Subcutaneous abdominal adipose tissue (tissue), 5 donors: Measurements from ENCODE around the gene UBE2S.

Experiments
- H3K27ac ChIP-seq: one replicate; pipeline ENCODE4 v1.7.0; 2013; ENCODE audit warnings: low read depth, mild to moderate bottlenecking, inconsistent platforms, low read length, moderate library complexity
- H3K27me3 ChIP-seq, 5 donors: one replicate each; pipeline ENCODE4 v1.7.0; 2013; ENCODE audit warnings: low read length in 5 of 5, inconsistent platforms in 1 of 5; ENCODE audit not compliant: control insufficient read depth in 5 of 5, insufficient read depth in 4 of 5
- H3K36me3 ChIP-seq, 5 donors: one replicate each; pipeline ENCODE4 v1.7.0; 2013; ENCODE audit warnings: low read length in 5 of 5; ENCODE audit not compliant: control insufficient read depth in 5 of 5, insufficient read depth in 5 of 5
- H3K4me1 ChIP-seq, 5 donors: one replicate each; pipeline ENCODE4 v1.7.0; 2013; ENCODE audit warnings: low read length in 5 of 5, mild to moderate bottlenecking in 3 of 5, moderate library complexity in 1 of 5; ENCODE audit not compliant: control insufficient read depth in 5 of 5, insufficient read depth in 5 of 5
- H3K4me3 ChIP-seq, 5 donors: one replicate each; pipeline ENCODE4 v1.7.0; 2013; ENCODE audit warnings: low read length in 5 of 5, low read depth in 1 of 5
- H3K9ac ChIP-seq, 5 donors: one replicate each; pipeline ENCODE4 v1.7.0; 2013; ENCODE audit warnings: low read length in 5 of 5, mild to moderate bottlenecking in 4 of 5, moderate library complexity in 3 of 5
- H3K9me3 ChIP-seq, 5 donors: one replicate each; pipeline ENCODE4 v1.7.0; 2013; ENCODE audit warnings: low read length in 5 of 5; ENCODE audit not compliant: control insufficient read depth in 5 of 5
- donor health status: healthy.
- donor health status: healthy.
- donor health status: healthy.
- donor health status: healthy.
- donor health status: healthy.

The UBE2S gene

GRCh38 chr19:55373993-55374757 is 33.4 kb downstream of the UBE2S start:
- Histone ChIP-seq H3K36me3 (no peaks in the 10 kb centered on the region), H3K9me3 (no peaks in the 10 kb centered on the region), H3K27ac (no peak overlapping the region), H3K4me3 (no peak overlapping the region), H3K27me3 (peaks cover 48 to 72% (median 49%) of the 10 kb centered on the region in 5 donors), H3K4me1 (peaks cover 0 to 17% (median 6%) of the 10 kb centered on the region in 5 donors), H3K9ac (no peak overlapping the region)

GRCh38 chr19:55373306-55373992 is 34.1 kb downstream of the UBE2S start:
- Histone ChIP-seq H3K4me1 (peaks cover 0 to 22% (median 10%) of the 10 kb centered on the region in 5 donors), H3K27me3 (peaks cover 54 to 78% (median 56%) of the 10 kb centered on the region in 5 donors), H3K4me3 (no peak overlapping the region), H3K9ac (no peak overlapping the region), H3K36me3 (no peaks in the 10 kb centered on the region), H3K9me3 (no peaks in the 10 kb centered on the region), H3K27ac (no peak overlapping the region)

- Histone ChIP-seq H3K4me1 (peaks cover 0 to 18% (median 10%) of the 10 kb centered on the region in 5 donors), H3K36me3 (no peaks in the 10 kb centered on the region), H3K27me3 (peaks cover 53 to 80% (median 57%) of the 10 kb centered on the region in 5 donors), H3K9ac (no peak overlapping the region), H3K27ac (no peak overlapping the region), H3K4me3 (no peak overlapping the region), H3K9me3 (no peaks in the 10 kb centered on the region)
Observed at GRCh38 chr19:55372316-55373081, 35.1 kb downstream of the UBE2S start.

- H3K9ac ChIP-seq, result no peak within 1 kb of the TSS
- peak within 1 kb of the TSS in 2 of 5 donors; percentile 13 to 40 for H3K4me3 ChIP-seq
- H3K27ac ChIP-seq, result no peak within 1 kb of the TSS
- H3K36me3 ChIP-seq, result no peaks in the 10 kb centered on the region
- peaks cover 0 to 17% (median 10%) of the 10 kb centered on the region in 5 donors for H3K4me1 ChIP-seq
- no peaks in the 10 kb centered on the region for H3K9me3 ChIP-seq
- H3K27me3 ChIP-seq, result peaks cover 39 to 68% (median 44%) of the 10 kb centered on the region in 5 donors
Observed at GRCh38 chr19:55370305-55370988, 37.1 kb downstream of the UBE2S start, which contains the start of gene IL11. Gene IL11 (minus strand): TSS chr19:55370463. CDS start chr19:55370310, 153 bp downstream.

- Histone ChIP-seq H3K4me1 (peaks cover 0 to 17% (median 10%) of the 10 kb centered on the region in 5 donors), H3K9me3 (no peaks in the 10 kb centered on the region), H3K27me3 (peaks cover 36 to 64% (median 42%) of the 10 kb centered on the region in 5 donors), H3K9ac (no peak overlapping the region), H3K36me3 (no peaks in the 10 kb centered on the region), H3K4me3 (peak overlapping the region in 2 of 5 donors; percentile 13 to 40), H3K27ac (no peak overlapping the region)
Observed at GRCh38 chr19:55369653-55370304, 37.8 kb downstream of the UBE2S start.

- peak overlapping the region in 1 of 5 donors; percentile 3 for H3K4me3 ChIP-seq
- peaks cover 33 to 58% (median 41%) of the 10 kb centered on the region in 5 donors for H3K27me3 ChIP-seq
- H3K4me1 ChIP-seq, result peaks cover 0 to 14% (median 8%) of the 10 kb centered on the region in 5 donors
- no peaks in the 10 kb centered on the region for H3K9me3 ChIP-seq
- H3K27ac ChIP-seq, result no peak overlapping the region
- H3K36me3 ChIP-seq, result no peaks in the 10 kb centered on the region
- H3K9ac ChIP-seq, result peak overlapping the region in 1 of 5 donors; percentile 20
Observed at GRCh38 chr19:55368701-55369563, 38.7 kb downstream of the UBE2S start.

GRCh38 chr19:55368106-55368505 is 39.5 kb downstream of the UBE2S start:
- H3K4me3 ChIP-seq, result no peak overlapping the region
- H3K27ac ChIP-seq, result no peak overlapping the region
- H3K9ac ChIP-seq, result no peak overlapping the region
- H3K36me3 ChIP-seq, result no peaks in the 10 kb centered on the region
- H3K4me1 ChIP-seq, result peaks cover 0 to 12% (median 8%) of the 10 kb centered on the region in 5 donors
- H3K27me3 ChIP-seq, result peaks cover 32 to 51% (median 36%) of the 10 kb centered on the region in 5 donors
- no peaks in the 10 kb centered on the region for H3K9me3 ChIP-seq

GRCh38 chr19:55366790-55367189 is 40.8 kb downstream of the UBE2S start:
- H3K4me1 ChIP-seq, result peaks cover 0 to 12% (median 8%) of the 10 kb centered on the region in 5 donors
- H3K4me3 ChIP-seq, result no peak overlapping the region
- H3K27ac ChIP-seq, result no peak overlapping the region
- peaks cover 21 to 40% (median 27%) of the 10 kb centered on the region in 5 donors for H3K27me3 ChIP-seq
- H3K9me3 ChIP-seq, result no peaks in the 10 kb centered on the region
- H3K36me3 ChIP-seq, result no peaks in the 10 kb centered on the region
- no peak overlapping the region for H3K9ac ChIP-seq
